Stimulated activated CD4-positive, alpha-beta T cell treated with anti-CD3 and anti-CD28 coated beads, TNF-alpha, amount 100 ng/mL, for 24 hours (primary cell): ENCODE results near the gene FAM131A.

Experiments
- DNase-seq, 3 experiments: peaks; one replicate each; pipeline ENCODE4 v3.0.0-alpha.2; 2020; ENCODE audit warnings: low read depth in 3 of 3

Gene FAM131A

DNA sequence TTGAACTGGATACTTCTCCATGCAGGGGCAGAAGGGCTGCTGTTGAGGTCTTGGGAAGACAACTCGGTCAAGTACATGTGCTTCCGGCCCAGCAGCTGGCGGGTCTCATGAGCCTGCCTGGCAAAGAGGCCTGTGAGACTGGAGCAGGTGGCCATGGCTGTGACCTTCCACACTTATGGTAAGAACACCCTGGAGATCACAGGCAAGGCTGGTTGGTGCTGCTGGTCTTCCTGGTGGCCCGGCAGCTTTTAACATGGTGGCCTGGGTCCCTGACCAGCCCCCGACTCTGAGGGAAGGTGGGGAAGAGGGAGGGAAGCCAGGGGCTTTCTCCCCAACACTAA, 57.9 kb downstream of the FAM131A start:
- DNase-seq, result no peak
